Measurements from ENCODE around the gene THEMIS. TPM values are rescaled to one million over a fixed set of nuclear protein-coding genes. Genes with fewer than 3 reads are reported as not detected.

Gene THEMIS
- total RNA-seq, 1 experiment from 2014 or later = not detected

- Mint-ChIP-seq H3K4me3 (ENCODE audit: unreplicated experiment) (no peak overlapping the region), H3K9me3 (ENCODE audit: unreplicated experiment) (no peaks in the 10 kb centered on the region), H3K36me3 (ENCODE audit: insufficient read depth, unreplicated experiment) (no peaks in the 10 kb centered on the region), H3K27ac (ENCODE audit: unreplicated experiment) (no peak overlapping the region), H3K27me3 (ENCODE audit: insufficient read depth, unreplicated experiment) (peaks cover 3% of the 10 kb centered on the region), H3K4me1 (ENCODE audit: low read depth, unreplicated experiment) (no peaks in the 10 kb centered on the region)
- DNase-seq = no peak
- no peaks in the 10 kb centered on the region for H3K9me3 ChIP-seq
- H3K27me3 ChIP-seq (replicated peaks; ENCODE audit: control insufficient read depth, insufficient read depth, low read length) = no peaks in the 10 kb centered on the region
- intact Hi-C loops (cut with micrococcal nuclease; ENCODE audit: unreplicated experiment) = no loop called here
- POLR2A ChIA-PET = no interaction called here
- TF ChIP-seq, protein P1, sequence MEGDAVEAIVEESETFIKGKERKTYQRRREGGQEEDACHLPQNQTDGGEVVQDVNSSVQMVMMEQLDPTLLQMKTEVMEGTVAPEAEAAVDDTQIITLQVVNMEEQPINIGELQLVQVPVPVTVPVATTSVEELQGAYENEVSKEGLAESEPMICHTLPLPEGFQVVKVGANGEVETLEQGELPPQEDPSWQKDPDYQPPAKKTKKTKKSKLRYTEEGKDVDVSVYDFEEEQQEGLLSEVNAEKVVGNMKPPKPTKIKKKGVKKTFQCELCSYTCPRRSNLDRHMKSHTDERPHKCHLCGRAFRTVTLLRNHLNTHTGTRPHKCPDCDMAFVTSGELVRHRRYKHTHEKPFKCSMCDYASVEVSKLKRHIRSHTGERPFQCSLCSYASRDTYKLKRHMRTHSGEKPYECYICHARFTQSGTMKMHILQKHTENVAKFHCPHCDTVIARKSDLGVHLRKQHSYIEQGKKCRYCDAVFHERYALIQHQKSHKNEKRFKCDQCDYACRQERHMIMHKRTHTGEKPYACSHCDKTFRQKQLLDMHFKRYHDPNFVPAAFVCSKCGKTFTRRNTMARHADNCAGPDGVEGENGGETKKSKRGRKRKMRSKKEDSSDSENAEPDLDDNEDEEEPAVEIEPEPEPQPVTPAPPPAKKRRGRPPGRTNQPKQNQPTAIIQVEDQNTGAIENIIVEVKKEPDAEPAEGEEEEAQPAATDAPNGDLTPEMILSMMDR (IDR thresholded peaks at IDR 0.05; ENCODE audit: insufficient read depth in 1 of 2, low read depth in 1 of 2, low read length in 1 of 2, severe bottlenecking in 1 of 2, unreplicated experiment in 1 of 2) = no peak
- H3K4me3 ChIP-seq (ENCODE audit: low read depth, low read length) = no peak overlapping the region
- no TSS peak for BruUV-seq (replicated peaks)
- no peaks in the 10 kb centered on the region for H3K4me1 ChIP-seq
- H3K36me3 ChIP-seq (ENCODE audit: control insufficient read depth, insufficient read depth, low read length) = no peaks in the 10 kb centered on the region
- CTCF ChIA-PET = no interaction called here
Observed at GRCh38 chr6:127845242-127845641, 55.6 kb downstream of the THEMIS start.

GRCh38 chr6:127844529-127844928 is 56.3 kb downstream of the THEMIS start:
- Mint-ChIP-seq H3K4me1 (ENCODE audit: low read depth, unreplicated experiment) (no peaks in the 10 kb centered on the region), H3K27me3 (ENCODE audit: insufficient read depth, unreplicated experiment) (peaks cover 3% of the 10 kb centered on the region), H3K4me3 (ENCODE audit: unreplicated experiment) (no peak overlapping the region), H3K27ac (ENCODE audit: unreplicated experiment) (no peak overlapping the region), H3K36me3 (ENCODE audit: insufficient read depth, unreplicated experiment) (no peaks in the 10 kb centered on the region), H3K9me3 (ENCODE audit: unreplicated experiment) (no peaks in the 10 kb centered on the region)
- TF ChIP-seq, protein P1 (IDR thresholded peaks at IDR 0.05; ENCODE audit: insufficient read depth in 1 of 2, low read depth in 1 of 2, low read length in 1 of 2, severe bottlenecking in 1 of 2, unreplicated experiment in 1 of 2) = no peak
- ChIA-PET POLR2A (no interaction called here), CTCF (no interaction called here)
- DNase-seq = no peak
- Histone ChIP-seq H3K9me3 (no peaks in the 10 kb centered on the region), H3K4me3 (ENCODE audit: low read depth, low read length) (no peak overlapping the region), H3K4me1 (no peaks in the 10 kb centered on the region), H3K27me3 (replicated peaks; ENCODE audit: control insufficient read depth, insufficient read depth, low read length) (no peaks in the 10 kb centered on the region), H3K36me3 (ENCODE audit: control insufficient read depth, insufficient read depth, low read length) (no peaks in the 10 kb centered on the region)
- intact Hi-C loops (cut with micrococcal nuclease; ENCODE audit: unreplicated experiment) = no loop called here
- no TSS peak for BruUV-seq (replicated peaks)

DNA sequence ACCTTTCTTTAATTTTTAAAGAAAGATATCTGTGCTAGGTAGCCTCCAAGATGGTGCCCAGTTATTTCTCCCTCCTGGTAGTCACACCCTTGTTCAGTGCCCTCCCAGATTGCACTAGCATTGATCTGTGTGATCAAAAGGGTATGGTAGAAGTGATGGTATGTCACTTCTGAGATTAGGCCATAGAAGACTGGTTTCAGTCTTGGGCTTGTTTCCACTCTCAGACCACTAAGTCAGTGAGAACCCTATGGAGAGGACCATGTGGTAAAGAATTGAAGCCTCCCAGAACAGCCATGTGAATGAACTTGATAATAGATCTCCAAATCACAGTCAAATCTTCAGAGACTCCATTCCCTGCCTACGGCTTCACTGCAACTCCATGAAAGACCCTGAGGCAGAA is 57.3 kb downstream of the THEMIS start:
- BruUV-seq (replicated peaks) = no TSS peak
- TF ChIP-seq, protein P1 (IDR thresholded peaks at IDR 0.05; ENCODE audit: insufficient read depth in 1 of 2, low read depth in 1 of 2, low read length in 1 of 2, severe bottlenecking in 1 of 2, unreplicated experiment in 1 of 2) = no peak
- no peak overlapping the region for H3K4me3 Mint-ChIP-seq (ENCODE audit: unreplicated experiment)
- DNase-seq = no peak
- no peak overlapping the region for H3K27ac Mint-ChIP-seq (ENCODE audit: unreplicated experiment)
- Histone ChIP-seq H3K4me1 (no peaks in the 10 kb centered on the region), H3K4me3 (ENCODE audit: low read depth, low read length) (no peak overlapping the region), H3K27me3 (replicated peaks; ENCODE audit: control insufficient read depth, insufficient read depth, low read length) (no peaks in the 10 kb centered on the region), H3K9me3 (no peaks in the 10 kb centered on the region), H3K36me3 (ENCODE audit: control insufficient read depth, insufficient read depth, low read length) (no peaks in the 10 kb centered on the region)
- intact Hi-C loops (cut with micrococcal nuclease; ENCODE audit: unreplicated experiment) = no loop called here
- ChIA-PET POLR2A (no interaction called here), CTCF (no interaction called here)
- H3K36me3 Mint-ChIP-seq (ENCODE audit: insufficient read depth, unreplicated experiment) = no peaks in the 10 kb centered on the region
- peaks cover 3% of the 10 kb centered on the region for H3K27me3 Mint-ChIP-seq (ENCODE audit: insufficient read depth, unreplicated experiment)
- no peaks in the 10 kb centered on the region for H3K4me1 Mint-ChIP-seq (ENCODE audit: low read depth, unreplicated experiment)
- no peaks in the 10 kb centered on the region for H3K9me3 Mint-ChIP-seq (ENCODE audit: unreplicated experiment)

Measured in Caco-2 (cell line).